DMS53 treated with DMSO at 0.1 percent for 48 hours (cell line): ENCODE measurements around the gene MYO15A.
"Not testable (repeated sequence)": the region's sequence is repeated elsewhere in the genome, so short reads cannot be mapped to it uniquely, and the experiment has no call there.

Experiments used
- DNase-seq: peaks from one replicate; lab custom pipeline; 2025; ENCODE audit not compliant: unreplicated experiment; lab: John Stamatoyannopoulos, UW

MYO15A gene

GRCh38 chr17:18206962-18207361, 98.4 kb downstream of the MYO15A start:
- DNase-seq = no peak

GRCh38 chr17:18208092-18208491, 99.5 kb downstream of the MYO15A start:
- no peak for DNase-seq

- DNase-seq = no peak
Observed at GRCh38 chr17:18213666-18214270, 105.2 kb downstream of the MYO15A start.

DNA sequence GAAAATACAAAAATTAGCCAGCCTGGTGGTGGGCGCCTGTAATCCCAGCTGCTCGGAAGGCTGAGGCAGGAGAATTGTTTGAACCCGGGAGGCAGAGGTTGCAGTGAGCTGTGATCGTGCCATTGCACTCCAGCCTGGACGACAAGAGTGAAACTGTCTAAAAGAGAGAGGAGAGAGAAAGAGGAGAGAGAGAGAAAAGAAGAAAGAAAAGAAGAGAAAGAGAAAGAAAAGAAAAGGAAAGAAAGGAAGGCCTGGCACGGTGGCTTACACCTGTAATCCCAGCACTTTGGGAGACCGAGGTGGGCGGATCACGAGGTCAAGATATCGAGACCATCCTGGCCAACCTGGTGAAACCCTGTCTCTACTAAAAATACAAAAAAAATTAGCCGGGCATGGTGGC, 108.3 kb downstream of the MYO15A start:
- DNase-seq = not testable (repeated sequence)

GRCh38 chr17:18217412-18218015, 109.0 kb downstream of the MYO15A start:
- DNase-seq = peak; percentile 25

DNA sequence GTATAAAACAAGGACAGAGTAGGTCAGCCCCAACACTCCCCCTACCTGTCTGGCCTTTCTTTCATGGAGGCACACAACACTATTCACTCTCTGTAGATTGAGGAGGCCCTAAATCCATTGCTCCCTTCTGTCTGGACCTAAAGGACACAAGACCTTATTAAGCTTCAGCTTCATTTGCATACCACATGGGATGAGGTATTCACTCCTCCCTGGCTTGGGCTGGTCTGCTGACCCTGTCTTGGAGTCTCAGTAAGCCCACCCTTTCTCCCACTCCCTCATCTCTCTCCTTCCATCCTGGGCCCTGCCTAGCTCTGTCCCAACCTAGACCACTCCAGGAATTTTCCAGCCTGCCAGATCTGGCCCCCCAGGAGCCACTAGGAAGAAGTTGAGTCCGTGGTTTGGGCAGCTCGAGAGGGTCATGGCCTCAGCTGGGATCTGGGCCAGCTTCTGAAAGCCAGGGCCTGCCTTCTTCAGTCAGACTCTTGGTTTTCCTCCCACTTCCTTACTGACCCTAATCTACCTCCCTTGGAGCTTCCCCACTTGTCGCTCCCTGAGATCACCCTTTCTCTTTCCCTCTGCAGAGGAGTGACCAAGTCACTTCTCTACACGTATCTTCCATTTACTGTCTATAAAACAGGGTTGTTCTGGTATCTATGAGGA, 110.3 kb downstream of the MYO15A start:
- DNase-seq = no peak

- DNase-seq = no peak
Observed at GRCh38 chr17:18224053-18224386, 115.5 kb downstream of the MYO15A start.

DNA sequence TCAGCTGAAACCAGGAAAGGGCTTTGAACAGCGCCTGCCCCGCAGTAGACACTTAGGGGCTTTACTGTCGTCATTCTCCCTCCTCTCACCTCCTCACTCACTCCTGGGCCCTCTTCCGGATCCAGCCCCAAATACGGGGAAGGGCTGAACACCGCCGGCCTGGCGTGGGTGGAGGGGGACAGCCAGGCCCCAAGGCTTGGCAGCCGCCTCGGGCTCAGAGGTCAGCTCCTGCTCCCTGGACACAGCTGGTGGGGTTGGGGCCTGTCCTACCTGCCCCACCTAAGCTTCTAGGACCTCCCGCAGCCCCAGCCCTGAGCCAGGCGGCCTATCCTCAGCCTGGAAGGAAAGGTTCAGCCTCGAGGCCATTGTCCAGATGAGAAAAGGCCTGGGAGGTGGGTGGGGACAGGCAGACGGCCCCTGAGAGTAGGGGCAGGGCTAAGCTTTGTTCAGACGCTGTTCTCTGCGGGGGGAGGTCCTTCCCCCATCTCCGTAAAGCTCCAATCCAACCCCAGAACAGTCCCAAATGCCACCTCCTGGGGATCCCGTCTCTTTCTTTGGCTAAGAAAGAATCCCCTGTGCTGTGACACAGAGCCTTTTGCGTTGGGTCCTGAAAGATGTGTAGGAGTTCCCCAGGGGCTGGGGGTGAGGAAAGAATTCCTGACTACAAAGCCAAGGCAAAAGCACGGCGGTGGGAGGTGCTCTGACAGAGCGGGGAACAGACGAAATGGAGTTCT, 116.0 kb downstream of the MYO15A start:
- no peak for DNase-seq

DNA sequence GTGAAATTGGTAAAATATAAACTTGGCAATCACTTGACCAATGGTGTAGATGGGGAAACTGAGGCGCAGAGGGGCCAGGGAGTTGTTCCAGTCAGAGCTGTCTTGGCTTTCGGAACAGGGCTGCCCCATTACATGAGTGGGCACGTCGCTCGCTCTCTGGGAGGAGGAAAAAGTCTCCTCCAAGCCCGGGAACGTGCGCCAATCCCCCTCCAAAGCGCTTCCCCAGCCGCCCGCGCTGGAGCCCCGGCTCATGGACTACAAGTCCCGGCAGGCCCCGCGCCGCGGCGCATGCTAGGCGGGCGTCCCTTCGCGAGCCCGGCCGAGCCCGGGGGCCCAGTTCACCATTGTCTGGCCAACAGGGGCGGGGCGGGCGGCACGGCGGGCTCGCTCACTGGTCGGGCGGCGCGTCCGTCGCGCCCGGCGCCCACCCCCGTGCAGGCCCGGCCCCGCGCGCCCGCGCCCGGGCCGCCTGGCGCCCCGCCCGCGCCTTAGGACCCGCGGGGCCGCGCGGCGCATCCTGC, 116.6 kb downstream of the MYO15A start, which contains the start of gene LLGL1:
Gene LLGL1, plus strand, starts transcription at position 515 of the 521 bp plus-strand sequence. CDS start 48 bp downstream, outside the sequence.
- peak; percentile 50 for DNase-seq

GRCh38 chr17:18225642-18226283, 117.2 kb downstream of the MYO15A start:
- DNase-seq = peak; percentile 0

DNA sequence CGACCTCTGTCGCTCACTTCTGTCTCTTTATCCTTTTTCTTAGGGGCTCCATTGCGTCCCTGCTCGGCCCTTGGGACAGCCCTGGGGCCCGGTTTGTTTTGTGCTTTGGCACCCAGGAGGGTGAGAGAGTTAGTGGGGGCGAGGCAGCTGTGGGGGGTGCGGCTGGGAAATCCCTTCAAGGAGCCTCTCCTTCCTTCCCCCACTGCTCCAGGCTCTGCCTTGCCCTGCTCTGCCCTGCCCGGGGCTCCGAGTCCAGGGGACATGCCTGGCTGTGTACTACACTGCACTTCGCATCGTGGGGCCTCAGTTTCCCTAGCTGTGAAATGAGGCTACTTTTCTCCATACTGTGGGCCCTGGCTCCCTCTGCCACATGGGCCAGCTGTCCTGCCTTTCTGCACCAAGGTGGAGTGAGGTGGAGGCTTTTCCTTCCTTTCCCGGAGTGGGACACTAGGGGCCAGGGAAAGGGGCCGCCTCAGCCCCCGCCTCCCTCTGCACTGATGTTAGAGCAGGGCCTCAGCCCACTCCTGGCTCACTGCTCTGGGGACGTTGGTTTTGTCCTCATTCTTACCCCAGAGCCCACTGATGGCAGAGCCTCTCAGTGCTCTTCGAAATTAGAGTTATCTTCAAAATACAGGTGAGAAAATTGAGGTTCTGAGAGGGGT, 117.9 kb downstream of the MYO15A start:
- DNase-seq = no peak

- DNase-seq = no peak
Observed at GRCh38 chr17:18227635-18228034, 119.1 kb downstream of the MYO15A start.

- DNase-seq = no peak
Observed at GRCh38 chr17:18228176-18228682, 119.7 kb downstream of the MYO15A start.

DNA sequence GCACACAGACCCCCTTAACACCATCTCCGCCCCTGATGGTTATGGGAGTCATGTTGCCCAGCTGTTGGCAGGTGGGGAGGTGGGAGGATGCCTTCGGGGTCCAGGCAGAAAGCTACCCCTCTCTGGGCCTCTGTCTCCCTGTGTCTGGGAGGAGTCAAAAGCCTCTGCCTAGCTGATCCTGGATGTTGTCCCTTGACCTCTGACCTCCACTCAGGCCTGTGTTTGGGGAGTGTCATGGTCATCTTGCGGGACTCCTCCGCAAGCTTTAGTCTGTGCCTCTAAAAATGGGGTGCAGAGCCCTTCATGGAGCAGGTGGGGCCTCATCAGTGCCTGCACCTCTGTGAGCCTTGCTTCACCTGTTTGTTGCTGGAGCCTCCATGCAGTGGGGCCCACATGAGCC, 120.7 kb downstream of the MYO15A start:
- no peak for DNase-seq
